Activated CD8-positive, alpha-beta memory T cell treated with anti-CD3 and anti-CD28 coated beads, Interleukin-2, amount 50 U/mL, for 4 hours (primary cell): ENCODE measurements around the gene PUS7.
"Not testable (repeated sequence)": the region's sequence is repeated elsewhere in the genome, so short reads cannot be mapped to it uniquely, and the experiment has no call there.

ENCODE experiments used
- DNase-seq: peaks from one replicate; pipeline ENCODE4 v3.0.0-alpha.2; 2020

PUS7 gene

GRCh38 chr7:105521717-105522463 is at the start of gene PUS7:
Gene PUS7 (minus strand): TSS chr7:105522271. CDS start chr7:105508512, 13,759 bp downstream.
- peak; percentile 81 for DNase-seq

DNA sequence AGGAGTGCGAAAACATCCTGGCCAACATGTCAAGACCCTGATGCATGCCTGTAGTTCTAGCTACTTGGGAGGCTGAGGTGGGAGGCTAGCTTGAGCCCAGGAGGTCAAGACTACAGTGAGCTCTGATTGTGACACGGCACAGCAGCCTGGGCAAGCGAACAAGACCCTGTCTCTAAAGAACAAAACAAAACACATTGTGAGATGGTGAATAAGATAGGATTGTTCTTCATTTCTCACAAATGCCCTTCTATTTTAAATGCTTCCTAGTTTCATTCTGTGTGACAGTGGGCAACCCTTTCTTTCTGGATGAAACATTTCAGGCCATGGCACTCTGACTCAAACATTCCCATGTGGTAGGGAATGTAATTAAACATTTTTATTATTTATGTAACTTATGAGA is 45.8 kb upstream of the PUS7 start:
- no peak for DNase-seq

DNA sequence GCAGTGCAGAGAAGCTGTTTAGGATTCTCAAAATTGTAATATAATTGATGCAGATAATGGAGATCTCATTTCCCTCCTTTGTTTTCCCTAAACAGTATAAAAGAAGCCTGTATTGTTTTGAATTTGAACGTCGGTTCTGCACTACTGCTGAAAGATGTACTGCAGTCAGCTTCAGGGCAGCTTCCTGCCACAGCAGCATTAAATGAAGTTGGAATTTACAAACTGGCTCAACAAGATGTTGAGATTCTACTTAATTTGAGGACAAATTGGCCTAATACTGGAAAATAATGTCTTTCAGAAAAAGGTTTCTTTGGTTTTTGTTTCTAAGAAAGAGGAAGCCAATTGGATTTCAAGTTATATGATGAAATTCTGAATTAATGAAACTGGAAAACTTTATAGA is 45.0 kb upstream of the PUS7 start:
- DNase-seq: no peak

DNA sequence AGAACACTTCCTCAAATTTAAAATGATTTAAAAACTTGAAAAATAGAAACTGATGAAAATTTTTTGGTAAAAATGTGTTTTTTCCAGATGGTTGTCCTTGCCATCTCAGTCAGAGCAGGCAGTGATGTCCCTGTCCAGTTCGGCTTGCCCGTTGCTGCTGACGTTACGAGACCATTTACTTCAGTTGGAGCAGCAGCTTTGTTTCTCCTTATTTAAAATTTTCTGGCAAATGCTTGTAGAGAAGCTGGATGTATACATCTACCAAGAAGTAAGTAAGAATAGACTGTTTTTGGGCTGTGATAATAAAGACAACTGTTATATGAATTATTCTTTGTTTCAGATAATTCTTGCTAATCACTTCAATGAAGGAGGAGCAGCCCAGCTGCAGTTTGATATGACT is 43.1 kb upstream of the PUS7 start:
- DNase-seq: no peak

DNA sequence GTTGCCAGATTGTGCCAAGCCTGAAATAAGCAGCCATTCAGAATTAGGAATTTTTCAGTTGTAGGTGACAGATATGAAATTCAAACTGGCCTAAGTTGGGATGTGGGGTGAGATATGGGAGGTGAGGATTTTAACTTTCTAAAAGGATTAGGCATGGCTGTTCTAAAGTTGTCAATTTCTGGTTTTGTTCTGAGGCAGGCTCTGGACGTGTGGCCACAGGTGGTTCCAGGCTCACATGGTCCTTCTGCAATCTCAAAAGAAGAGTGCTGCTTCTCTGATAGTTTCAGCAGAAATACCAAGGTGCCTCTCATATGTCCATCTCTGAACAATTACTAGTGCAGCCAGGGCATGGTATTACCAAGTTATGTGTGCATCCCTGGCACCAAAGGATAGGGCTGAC is 37.9 kb upstream of the PUS7 start:
- no peak for DNase-seq

GRCh38 chr7:105538339-105538738 is 16.3 kb upstream of the PUS7 start:
- no peak for DNase-seq

- DNase-seq: no peak
Observed at GRCh38 chr7:105532709-105533460, 10.8 kb upstream of the PUS7 start.

DNA sequence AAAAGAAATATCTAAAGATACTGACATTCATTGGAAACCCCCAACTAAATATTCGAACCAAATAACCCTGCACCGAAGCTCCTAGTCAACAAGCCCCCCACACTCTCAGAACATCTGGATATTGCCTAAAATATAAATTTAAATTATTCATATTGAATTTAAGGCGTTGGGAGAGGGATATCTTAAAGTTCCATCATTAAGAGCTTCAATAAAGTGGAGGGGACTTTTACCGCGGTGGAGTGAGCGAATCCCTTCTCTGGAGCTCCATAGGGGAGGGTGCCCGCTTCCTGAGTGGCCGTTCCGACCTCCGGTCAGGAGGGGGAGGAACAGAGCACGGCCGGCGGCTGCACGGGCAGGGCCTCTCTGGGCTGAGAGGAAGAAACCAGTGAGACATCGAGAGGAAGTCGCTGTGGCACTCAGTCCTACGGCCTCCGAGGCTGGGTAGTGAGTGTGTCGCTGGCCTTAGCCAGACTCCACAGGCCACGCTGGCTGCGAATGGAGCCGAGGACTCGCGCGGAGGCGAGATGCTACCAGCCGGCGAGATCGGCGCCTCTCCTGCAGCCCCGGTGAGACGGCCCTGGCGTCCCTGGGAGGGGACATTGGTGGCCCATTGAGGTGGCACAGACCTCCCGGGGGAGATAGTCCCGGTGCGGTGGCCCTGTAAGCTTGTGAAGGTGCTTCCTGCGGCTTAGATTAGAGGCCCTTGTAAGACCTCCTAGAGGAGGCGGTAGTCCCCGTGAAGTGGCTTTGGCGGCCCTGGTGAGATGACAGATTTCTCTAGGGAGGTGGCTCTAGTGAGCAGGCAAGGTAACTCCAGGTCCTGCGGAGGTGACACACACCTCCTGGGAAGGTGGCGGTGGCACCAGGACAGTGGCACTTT is 10.0 kb upstream of the PUS7 start, which contains the start of gene RINT1:
Gene RINT1 (plus strand): TSS at position 410 of the 880 bp plus-strand sequence. CDS start 115 bp downstream, at position 525.
- peak; percentile 89 for DNase-seq

DNA sequence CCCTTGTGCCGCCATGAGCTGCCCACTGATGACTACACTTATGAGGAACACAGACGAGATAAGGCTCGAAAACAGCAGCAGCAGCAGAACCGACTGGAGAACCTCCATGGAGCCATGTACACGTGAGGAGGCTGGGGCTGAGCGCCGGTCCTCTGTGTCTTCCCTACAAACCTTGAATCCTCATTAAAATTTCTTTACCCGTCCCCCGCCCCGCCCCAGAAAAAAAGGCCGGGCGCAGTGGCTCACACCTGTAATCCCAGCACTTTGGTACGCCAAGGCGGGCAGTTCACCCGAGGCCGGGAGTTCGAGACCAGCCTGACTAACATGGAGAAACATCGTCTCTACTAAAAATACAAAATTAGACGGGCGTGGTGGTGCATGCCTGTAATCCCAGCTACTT is 8.5 kb upstream of the PUS7 start:
- no peak for DNase-seq

DNA sequence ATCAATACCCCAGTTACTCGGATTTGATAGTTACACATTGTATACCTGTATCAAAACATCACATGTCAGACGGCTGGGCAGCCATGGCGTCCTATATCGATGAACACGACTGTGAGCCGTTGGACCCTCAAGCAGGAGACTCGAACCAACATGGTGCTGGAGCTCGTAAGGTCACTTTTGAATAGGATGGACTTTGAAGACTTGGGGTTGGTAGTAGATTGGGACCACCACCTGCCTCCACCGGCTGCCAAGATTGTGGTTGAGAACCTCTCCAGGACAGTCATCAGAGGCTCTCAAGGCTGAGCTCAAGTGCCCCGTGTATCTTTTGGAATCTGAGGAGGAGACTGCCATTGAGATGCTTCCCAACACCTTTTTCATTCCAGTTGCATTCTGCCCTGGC is 8.1 kb upstream of the PUS7 start:
- no peak for DNase-seq

GRCh38 chr7:105527737-105528136 is 5.7 kb upstream of the PUS7 start:
- DNase-seq: not testable (repeated sequence)

DNA sequence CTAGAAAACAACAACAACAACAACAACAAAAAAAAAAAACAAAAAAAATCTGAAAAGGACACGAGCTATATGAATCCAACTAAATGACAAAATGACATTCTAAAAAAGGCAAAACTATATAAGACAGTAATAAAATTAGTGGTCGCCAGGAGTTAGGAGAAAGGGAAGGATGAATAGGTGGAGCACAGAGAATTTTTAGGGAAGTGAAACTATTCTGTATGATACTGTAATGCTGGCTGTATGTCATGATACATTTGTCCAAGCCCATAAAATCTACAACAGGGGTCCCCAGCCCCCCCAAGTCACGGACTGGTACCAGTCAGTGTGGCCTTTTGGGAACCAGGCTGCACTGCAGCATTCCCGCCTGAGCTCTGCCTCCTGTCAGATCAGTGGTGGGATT is 2.8 kb upstream of the PUS7 start:
- DNase-seq: no peak

DNA sequence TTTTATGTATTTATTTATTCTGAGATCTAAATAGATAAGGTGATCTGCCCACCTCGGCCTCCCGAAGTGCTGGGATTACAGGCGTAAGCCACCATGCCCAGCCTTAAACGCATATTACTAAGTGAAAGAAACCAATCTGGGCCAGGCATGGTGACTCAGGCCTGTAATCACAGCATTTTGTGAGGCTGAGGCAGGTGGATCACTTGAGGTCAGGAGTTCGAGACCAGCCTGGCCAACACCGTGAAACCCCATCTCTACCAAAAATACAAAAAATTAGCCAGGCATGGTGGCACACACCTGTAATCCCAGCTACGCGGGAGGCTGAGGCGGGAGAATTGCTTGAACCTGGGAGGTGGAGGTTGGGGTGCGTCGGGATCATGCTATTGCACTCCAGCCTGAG is 2.4 kb upstream of the PUS7 start:
- not testable (repeated sequence) for DNase-seq

DNA sequence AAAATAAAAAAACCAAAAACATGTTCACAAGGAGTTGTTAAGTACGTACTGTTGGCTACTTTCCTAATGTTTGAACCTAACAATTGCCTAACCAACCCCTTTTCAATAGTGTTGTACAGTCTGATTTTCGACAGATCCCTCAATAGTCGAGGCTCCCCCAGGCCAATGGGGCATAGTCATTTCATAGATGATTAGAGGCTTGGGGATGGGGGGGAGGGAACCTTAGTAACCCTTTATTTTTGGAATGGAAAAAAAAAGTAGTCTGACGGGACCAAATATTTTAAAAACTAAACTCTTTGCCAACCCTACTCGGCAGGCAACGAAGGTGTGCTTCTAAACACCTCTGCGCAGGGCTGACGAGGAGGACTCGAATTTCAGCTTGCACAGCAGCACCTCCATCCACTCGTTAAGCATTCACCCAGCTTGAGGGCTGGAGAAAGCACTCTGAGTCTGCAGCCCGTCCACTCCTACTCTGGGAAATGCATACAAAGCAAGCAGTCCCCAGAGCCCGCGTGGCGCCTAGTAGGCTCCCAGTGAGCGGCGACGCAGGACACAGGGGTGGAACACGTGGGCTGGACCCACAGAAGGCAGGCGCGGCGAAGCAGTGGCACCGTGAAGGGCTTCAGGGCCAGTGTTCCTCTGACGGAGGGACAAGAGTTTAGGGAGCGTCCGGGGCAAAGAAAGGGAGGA is 899 bp downstream of the PUS7 start:
- DNase-seq: peak; percentile 60

DNA sequence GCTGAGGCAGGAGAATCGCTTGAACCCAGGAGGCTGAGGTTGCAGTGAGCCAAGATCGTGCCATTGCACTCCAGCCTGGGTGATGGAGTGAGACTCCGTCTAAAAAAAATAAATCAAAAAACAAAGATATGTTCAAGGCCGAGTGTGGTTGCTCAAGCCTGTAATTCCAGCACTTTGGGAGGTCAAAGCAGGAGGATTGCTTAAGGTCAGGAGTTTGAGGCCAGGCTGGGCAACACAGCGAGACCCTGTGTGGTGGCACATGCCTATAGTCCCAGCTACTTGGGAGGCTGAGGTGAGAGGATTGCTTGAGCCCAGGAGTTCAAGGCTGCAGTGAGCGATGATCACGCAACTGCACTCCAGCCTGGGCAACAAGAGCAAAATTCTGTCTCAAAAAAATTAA is 1.5 kb downstream of the PUS7 start:
- not testable (repeated sequence) for DNase-seq

- no peak for DNase-seq
Observed at GRCh38 chr7:105519353-105519752, 2.7 kb downstream of the PUS7 start.

DNA sequence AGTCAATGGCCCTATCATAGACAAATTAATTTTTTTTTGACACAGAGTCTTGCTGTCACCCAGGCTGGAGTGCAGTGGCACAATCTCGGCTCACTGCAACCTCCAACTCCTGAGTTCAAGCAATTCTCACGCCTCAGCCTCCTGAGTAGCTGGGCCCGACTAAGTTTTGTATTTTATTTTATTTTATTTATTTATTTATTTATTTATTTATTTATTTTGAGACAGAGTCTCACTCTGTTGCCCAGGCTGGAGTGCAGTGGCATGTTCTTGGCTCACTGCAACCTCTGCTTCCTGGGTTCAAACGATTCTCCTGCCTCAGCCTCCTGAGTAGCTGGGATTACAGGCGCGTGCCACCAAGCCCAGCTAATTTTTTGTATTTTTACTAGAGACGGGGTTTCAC is 6.5 kb downstream of the PUS7 start:
- not testable (repeated sequence) for DNase-seq

DNA sequence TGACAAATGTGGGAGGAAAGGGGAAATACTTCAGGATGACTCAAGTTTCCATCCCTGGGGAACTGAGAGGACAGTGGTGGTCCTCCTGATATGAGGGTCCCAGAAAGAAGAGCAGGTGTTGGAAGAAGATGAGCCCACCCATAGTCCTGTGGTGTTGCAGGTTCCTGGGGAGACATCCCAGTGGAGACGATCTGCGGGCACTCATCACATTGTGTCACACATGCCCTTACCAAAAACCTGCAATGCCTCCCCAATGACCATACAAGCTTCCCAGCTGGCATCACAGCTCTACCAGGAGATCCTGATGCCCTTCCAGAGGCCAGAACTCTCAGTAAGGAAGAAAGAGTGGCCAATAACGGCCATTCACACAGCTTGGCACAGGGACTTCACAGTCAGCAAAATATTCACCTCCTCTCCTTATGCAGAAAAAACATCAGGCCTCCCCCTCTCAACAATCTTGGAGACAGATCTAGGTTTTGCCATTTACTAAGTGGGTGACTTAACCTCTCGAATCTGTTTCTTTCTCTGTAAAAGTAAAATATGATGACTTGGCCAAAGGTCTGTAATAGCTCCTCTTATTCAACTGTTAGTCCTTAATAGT is 9.0 kb downstream of the PUS7 start:
- DNase-seq: no peak

DNA sequence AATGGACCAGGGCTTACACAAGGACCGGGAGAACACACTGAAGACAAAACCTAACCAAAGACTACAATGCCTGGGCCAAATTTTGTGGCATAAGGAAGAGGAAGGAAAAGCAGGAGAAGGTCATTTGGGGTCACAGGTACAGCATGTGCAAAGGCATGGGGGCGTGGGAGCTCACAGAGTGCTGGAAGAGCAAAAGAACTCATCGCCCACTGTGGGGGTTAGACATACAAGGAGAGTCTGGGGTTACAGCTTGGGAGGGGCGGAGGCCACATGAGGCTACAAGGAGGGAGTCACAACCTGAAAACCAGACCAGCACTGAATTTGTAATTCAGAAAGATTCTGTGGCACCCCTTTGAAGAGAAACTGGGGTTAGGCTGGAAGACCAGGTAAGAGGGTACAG is 9.7 kb downstream of the PUS7 start:
- no peak for DNase-seq

DNA sequence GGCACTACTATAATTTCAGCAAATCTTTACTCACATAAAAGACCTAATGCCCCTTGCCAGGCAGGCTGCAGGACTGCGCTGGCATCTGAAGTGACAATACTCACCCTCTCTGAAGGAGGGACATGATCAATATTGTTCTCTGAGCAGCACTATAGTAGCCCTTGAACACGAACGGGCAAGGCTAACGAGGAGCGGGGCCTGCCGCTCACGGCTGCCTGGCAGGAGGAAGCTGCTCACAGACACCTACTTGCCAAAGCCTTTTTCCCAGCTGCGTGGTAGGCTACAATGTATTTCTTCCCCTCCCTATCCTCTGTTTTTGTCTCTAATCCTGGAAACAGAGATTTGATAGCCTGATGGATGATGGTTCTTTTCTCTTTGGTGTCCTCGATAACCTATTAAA is 19.9 kb downstream of the PUS7 start:
- DNase-seq: no peak

GRCh38 chr7:105497016-105497415 is 25.1 kb downstream of the PUS7 start:
- no peak for DNase-seq

DNA sequence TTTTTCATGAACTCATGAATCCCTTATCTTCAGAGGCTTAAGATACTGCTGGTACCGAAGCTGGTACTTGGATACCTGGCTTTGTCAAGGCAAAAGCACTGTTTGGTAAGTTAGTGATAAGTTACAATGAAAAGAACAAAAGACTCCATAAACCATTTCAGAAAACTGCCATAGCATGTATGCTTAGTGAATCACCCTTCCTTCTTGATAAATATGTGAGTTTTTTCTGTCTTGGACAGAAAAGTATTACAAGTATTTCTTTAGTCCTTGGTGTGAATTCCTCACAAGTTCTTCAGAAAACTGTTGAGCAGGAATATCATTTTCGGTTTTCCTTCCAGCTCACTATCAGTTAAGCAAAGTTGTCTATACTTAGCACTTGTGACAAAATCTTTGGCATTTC is 25.6 kb downstream of the PUS7 start:
- no peak for DNase-seq
